HG02981 (cell line): ENCODE data around the gene SLC2A3.
A peak's percentile ranks its signal among the peaks of the same experiment; 100 is the strongest.
"Not testable (repeated sequence)": the region's sequence is repeated elsewhere in the genome, so short reads cannot be mapped to it uniquely, and the experiment has no call there.

ENCODE experiments used
- ATAC-seq: cut with Tn5 transposase; IDR thresholded peaks from one replicate; pipeline ENCODE4 v1.9.1; 2021; ENCODE audit warnings: mild to moderate bottlenecking, moderate library complexity; ENCODE audit not compliant: unreplicated experiment

The SLC2A3 gene

GRCh38 chr12:7953912-7954311 is 17.9 kb upstream of the SLC2A3 start:
- ATAC-seq = not testable (repeated sequence)

DNA sequence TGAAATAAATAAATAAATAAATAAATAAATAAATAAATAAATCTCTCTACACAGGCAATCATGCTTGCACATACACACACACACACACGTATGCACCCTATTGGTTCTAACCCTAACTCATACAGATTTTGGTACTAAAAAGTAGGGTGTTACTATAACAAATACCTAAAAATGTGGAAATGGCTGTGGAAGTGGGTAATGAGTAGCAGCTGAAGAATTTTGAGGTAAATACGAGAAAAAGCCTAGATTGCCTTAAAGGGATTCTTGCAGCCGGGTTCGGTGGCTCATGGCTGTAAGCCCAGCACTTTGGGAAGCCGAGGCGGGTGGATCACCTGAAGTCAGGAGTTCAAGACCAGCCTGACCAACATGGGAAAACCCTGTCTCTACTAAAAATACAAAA is 15.7 kb upstream of the SLC2A3 start:
- ATAC-seq = no peak

- ATAC-seq = not testable (repeated sequence)
Measured at GRCh38 chr12:7950230-7950943, 14.4 kb upstream of the SLC2A3 start.

DNA sequence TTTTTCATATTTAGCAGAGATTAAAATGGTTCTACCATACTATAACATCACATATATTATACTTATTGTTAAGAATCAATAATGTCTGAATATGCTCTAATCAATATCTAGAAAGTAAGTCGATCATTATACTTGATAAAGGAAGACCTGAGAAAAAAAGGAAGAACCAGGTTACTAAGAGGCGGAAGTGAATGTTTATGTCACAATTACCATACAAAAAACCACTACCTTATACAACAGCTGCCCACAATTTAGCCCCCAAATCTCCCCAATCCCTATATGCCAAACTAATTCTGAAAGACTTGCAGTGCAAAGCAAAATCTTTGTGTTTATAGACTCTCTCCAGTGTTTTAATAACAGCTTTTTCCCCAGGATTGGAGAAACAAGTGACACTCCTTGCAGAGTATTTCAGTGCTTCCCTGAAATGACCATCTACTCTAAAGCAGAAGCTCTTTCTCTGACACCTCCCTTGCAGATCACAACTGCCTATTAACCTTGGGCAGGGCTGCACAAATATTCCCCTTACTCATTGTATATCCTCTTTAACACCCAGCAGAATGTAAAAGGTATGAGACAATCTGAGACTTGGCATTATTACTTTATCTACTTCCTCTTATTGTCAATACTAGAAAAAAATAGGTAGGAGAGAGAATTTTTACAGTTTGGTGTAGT is 12.7 kb upstream of the SLC2A3 start:
- ATAC-seq = no peak

GRCh38 chr12:7947011-7947410 is 11.0 kb upstream of the SLC2A3 start:
- ATAC-seq = no peak

- ATAC-seq = not testable (repeated sequence)
Measured at GRCh38 chr12:7944760-7945159, 8.8 kb upstream of the SLC2A3 start.

- ATAC-seq = no peak
Measured at GRCh38 chr12:7940906-7941305, 4.9 kb upstream of the SLC2A3 start.

GRCh38 chr12:7937833-7938506 is 2.0 kb upstream of the SLC2A3 start:
- ATAC-seq = no peak

DNA sequence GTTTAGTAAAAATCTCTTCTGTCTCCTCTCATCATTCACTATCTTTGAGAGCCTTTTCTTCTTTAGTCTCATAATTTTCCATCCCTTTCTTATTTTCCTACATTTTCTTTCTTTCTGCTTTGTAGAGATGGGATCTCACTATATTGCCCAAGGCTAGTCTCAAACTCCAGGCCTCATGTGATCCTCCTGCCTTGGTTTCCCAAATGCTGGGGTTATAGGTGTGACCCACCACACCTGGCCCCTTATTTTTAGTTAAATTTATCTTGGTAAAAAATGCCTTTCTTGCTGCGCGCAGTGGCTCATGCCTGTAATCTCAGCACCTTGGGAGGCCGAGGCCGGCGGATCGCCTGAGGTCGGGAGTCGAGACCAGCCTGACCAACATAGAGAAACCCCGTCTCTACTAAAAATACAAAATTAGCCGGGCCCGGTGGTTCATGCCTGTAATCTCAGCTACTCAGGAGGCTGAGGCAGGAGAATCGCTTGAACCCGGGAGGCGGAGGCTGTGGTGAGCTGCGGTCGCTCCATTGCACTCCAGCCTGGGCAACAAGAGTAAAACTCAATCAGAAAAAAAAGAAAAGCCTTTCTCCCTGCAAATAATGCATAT is 996 bp downstream of the SLC2A3 start:
- ATAC-seq = no peak

DNA sequence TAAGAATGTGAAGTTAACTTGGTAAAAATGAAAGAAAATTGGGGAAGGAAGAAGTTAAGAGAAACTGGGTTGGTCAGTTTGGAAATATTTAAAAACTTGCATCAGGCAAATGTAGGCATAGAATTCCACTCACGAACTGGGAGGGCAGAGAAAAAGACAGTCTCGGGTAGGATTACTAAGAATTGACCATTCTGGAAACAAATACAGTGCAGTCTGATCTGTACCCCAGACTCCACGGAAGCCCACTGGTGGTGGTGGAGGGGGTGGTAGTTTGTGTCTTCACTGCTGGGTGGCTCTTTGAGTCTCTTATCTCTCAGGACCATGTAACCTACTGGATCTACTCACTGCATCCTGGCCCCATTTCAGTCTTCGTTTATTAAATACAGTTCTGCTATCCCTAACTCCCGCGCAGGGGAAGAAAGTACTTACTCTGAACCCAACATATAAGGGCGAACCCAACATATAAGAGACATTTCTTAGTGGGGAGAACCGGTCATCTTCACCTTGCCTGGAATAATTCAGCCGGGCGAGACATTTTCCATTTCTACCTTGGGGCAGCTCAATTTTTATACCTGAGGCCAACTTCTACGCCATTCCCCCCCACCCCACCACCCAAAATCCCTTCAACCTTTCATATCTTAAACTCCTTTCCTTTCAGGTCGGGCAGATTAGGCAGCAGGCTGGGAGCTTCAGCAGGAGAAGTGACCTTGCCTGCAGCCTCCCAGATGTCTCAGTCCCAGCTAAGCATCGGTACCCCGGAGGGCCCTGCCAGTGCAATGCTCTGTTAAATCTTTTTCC is 1.7 kb downstream of the SLC2A3 start:
- no peak for ATAC-seq

DNA sequence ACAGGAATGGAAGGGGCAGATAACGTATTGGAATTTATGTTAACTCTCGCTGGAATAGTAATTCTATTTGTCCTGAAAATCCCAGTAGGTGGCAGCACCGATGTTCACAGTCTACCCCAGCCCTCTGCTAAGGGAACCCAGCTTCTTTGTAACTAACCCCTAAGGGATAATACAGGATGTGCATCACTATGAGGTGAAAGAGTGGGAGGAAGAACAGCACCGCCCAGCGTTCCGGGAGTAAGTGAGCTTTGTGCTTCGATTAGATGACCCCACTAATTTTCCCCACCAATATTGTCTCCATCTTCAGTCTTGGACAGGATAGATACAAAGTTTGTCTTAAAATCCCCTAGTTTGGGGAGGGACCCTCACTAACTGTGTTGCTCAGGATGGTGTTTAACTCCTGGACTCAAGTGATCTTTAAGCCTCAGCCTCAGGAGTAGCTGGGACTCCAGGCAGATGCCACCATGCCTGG is 2.7 kb downstream of the SLC2A3 start:
- ATAC-seq = peak; percentile 80

GRCh38 chr12:7932599-7933240 is 3.3 kb downstream of the SLC2A3 start:
- not testable (repeated sequence) for ATAC-seq

DNA sequence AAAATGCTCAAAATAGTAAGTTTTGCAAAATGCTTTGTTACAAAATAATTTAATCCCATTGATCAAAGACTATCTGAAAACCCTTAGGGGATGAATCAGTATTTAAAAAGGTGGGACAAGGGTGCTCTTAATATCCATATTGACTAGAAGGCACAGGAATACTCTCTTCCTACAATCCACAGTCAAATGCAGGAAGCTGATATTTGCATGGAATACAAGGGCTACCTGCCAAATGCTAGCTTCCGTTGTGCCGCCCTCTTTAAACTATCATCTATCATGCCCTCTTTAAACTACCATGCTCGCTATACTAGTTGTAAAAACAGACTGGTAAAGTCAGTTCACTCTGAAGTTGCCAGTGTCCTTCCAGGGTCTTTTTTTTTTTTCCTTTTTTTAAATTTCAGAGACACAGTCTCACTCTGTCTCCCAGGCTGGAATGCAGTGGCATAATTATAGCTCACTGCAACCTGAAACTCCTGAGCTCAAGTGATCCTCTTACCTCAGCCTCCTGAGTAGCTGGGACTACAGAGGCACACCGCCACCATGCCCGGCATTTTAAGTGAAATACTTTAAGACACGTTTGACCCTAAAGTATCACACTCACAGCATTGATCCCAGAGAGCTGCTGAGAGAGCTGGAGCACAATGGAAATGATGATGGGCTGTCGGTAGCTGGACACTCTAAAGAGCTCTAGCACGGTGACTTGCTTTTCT is 6.7 kb downstream of the SLC2A3 start:
- no peak for ATAC-seq

GRCh38 chr12:7927470-7927869 is 8.5 kb downstream of the SLC2A3 start:
- ATAC-seq = no peak

DNA sequence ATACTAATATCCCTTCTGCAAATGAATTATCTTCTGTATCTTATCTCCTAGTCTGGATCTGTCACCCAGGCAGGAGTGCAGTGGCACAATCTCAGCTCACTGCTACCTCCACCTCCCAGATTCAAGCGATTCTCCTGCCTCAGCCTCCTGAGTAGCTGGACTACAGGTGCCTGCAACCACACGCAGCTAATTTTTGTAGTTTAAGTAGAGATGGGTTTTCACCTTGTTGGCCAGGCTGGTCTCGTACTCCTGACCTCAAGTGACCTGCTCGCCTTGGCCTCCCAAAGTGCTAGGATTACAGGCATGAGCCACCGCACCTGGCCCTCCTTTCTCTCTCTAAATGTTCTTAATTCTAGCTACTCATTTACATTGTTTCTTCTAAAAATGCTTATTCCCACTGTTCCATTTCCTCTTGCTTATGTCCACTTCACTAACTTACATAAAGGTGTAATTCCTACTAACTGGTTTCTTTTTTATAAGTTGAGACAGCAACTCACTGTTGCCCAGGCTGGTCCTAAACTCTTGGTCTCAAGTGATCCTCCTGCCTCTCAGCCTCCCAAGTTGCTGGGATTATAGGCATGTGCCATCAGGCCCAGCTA is 9.8 kb downstream of the SLC2A3 start:
- ATAC-seq = not testable (repeated sequence)

DNA sequence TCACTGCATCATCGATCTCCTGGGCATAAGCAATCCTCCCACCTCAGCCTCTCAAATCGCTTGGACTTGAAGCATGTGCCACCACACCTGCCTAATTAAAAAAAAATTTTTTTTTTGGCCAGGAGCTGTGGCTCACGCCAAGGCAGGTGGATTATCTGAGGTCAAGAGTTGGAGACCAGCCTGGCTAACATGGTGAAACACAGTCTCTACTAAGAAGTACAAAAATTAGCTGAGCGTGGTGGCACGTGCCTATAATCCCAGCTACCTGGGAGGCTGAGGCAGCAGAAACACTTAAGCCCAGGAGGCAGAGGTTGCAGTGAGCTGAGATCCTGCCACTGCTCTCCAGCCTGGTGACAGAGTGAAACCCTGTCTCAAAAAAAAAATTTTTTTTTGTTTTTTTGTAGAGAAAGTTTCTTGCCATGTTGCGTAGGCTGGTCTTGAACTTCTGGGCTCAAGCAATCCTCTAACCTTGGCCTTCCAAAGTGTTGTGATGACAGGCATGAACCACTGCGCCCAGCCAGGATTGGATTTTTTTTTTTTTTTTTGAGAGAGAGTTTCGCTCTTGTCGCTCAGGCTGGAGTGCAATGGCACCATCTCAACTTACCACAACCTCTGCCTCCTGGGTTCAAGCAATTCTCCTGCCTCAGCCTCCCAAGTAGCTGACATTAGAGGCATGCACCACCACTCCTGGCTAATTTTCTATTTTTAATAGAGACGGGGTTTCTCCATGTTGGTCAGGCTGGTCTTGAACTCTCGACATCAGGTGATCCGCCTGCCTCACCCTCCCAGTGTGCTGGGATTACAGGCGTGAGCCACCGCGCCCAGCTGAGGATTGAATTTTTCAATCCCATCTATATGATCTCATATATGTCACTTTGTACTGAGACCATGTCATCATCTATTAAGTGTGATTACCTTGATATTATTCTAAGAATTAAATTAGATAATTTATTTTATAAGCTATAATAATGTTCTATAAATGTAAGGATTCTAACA is 12.4 kb downstream of the SLC2A3 start:
- ATAC-seq = no peak

GRCh38 chr12:7921181-7921580 is 14.8 kb downstream of the SLC2A3 start:
- not testable (repeated sequence) for ATAC-seq

- ATAC-seq = not testable (repeated sequence)
Measured at GRCh38 chr12:7918268-7918590, 17.8 kb downstream of the SLC2A3 start.
